CD4-positive, CD25-positive, alpha-beta regulatory T cell (primary cell): ENCODE measurements around the gene HILPDA. TPM values are rescaled to one million over a fixed set of nuclear protein-coding genes. Genes with fewer than 3 reads are reported as not detected.

Experiments used
- ATAC-seq, 2 donors: fragments of 150-1000 bp; cut with Tn5 transposase; one replicate each; pipeline ENCODE4 v1.10.0; 2021; ENCODE audit warnings: low read depth in 2 of 2, moderate number of reproducible peaks in 2 of 2, moderate library complexity in 1 of 2
- DNase-seq, 3 donors: peaks; one replicate each; pipeline versions ENCODE4 v3.0.0 to v3.0.0-alpha.2; 2012 to 2022; ENCODE audit warnings: mixed read lengths in 1 of 3
- H3K27ac ChIP-seq: one replicate; pipeline ENCODE4 v1.7.0; 2013; ENCODE audit warnings: mild to moderate bottlenecking, low read length; ENCODE audit not compliant: insufficient read depth, poor library complexity, severe bottlenecking
- H3K27me3 ChIP-seq: one replicate; pipeline ENCODE4 v1.7.0; 2013; ENCODE audit warnings: low read length; ENCODE audit not compliant: control insufficient read depth, insufficient read depth
- H3K36me3 ChIP-seq: one replicate; pipeline ENCODE4 v1.7.0; 2013; ENCODE audit warnings: mild to moderate bottlenecking, low read length, moderate library complexity; ENCODE audit not compliant: control insufficient read depth, insufficient read depth
- H3K4me1 ChIP-seq: 2 replicates; pipeline ENCODE4 v1.7.0; 2013; ENCODE audit warnings: mild to moderate bottlenecking, low read length; ENCODE audit not compliant: insufficient read depth, control insufficient read depth, poor library complexity, severe bottlenecking
- H3K4me3 ChIP-seq: one replicate; pipeline ENCODE4 v1.7.0; 2013; ENCODE audit warnings: low read depth, mild to moderate bottlenecking, low read length, moderate library complexity
- H3K9me3 ChIP-seq, 2 experiments: 1 replicate in 1 of 2; 2 replicates in 1 of 2; pipeline ENCODE4 v1.7.0; 2013; ENCODE audit warnings: low read length in 2 of 2, mild to moderate bottlenecking in 1 of 2, moderate library complexity in 1 of 2; ENCODE audit not compliant: control insufficient read depth in 2 of 2
- H3K27ac Mint-ChIP-seq, 3 donors: one replicate each; pipeline ENCODE4 v1.8.0; 2020 to 2022; ENCODE audit warnings: mild to moderate bottlenecking in 3 of 3, mixed read lengths in 3 of 3, moderate library complexity in 2 of 3
- H3K27me3 Mint-ChIP-seq: one replicate; pipeline ENCODE4 v1.8.0; 2022; ENCODE audit warnings: mild to moderate bottlenecking, mixed read lengths
- H3K36me3 Mint-ChIP-seq: one replicate; pipeline ENCODE4 v1.8.0; 2020; ENCODE audit warnings: mixed read lengths
- H3K4me1 Mint-ChIP-seq, 4 donors: one replicate each; pipeline ENCODE4 v1.8.0; 2020 to 2022; ENCODE audit warnings: mixed read lengths in 4 of 4, mild to moderate bottlenecking in 1 of 4
- H3K4me3 Mint-ChIP-seq, 4 donors: one replicate each; pipeline ENCODE4 v1.8.0; 2020 to 2022; ENCODE audit warnings: mild to moderate bottlenecking in 4 of 4, mixed read lengths in 4 of 4, moderate library complexity in 3 of 4
- H3K9me3 Mint-ChIP-seq, 7 donors: one replicate each; pipeline ENCODE4 v1.8.0; 2020 to 2022; ENCODE audit warnings: mixed read lengths in 7 of 7, mild to moderate bottlenecking in 3 of 7, moderate library complexity in 2 of 7
- polyA plus RNA-seq, 4 donors: library from polyadenylated mRNA; unstranded; fragments of 300-500 nt; fragmentation: Illumina TruSeq; gene quantifications; one replicate each; pipeline ENCODE4 v1.2.3, GENCODE V29; 2021
- total RNA-seq: library from RNA; stranded (reverse); gene quantifications from one replicate; pipeline ENCODE4 v1.2.3, GENCODE V29; 2022

HILPDA gene, protein sequence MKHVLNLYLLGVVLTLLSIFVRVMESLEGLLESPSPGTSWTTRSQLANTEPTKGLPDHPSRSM
- total RNA-seq = 4.1 TPM
- 1 to 10 TPM; 1.6 to 8.8 (median 5.5) TPM for polyA plus RNA-seq

DNA sequence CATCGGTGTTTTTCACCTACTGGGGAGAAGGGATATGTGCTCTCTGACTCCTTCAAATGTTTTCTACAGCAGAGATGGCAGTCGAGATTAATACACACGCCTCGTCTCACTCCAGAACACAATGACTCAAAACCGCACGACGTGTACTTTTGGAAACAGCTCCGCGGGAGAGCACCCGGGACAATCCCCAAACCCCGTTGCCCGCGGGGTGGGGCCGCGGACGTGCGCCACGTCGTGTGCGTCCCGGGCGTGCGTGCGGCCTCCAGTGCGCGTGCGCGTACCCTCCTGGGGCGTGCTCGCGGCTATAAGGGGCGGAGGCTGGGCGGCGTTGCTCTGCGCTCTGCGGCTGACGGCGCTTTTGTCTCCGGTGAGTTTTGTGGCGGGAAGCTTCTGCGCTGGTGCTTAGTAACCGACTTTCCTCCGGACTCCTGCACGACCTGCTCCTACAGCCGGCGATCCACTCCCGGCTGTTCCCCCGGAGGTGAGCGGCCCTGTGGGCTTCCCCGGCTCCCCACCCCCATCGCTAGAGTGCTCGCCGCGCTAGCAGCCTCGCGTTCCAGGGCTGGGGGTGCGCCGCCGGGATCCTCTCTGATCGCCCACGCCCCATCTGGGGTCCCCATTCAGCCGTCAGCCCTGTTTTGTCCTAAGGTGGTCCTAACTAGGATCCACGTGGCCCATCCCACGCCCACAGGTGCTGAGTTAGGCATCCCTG, at the start of gene HILPDA:
Gene HILPDA, plus strand, starts transcription at position 336 of the 712 bp plus-strand sequence. CDS start 1,391 bp downstream, outside the sequence.
- Mint-ChIP-seq H3K36me3 (no peaks in the 10 kb centered on the region), H3K4me1 (peaks cover 8 to 29% (median 21%) of the 10 kb centered on the region in 4 donors), H3K27me3 (peaks cover 6% of the 10 kb centered on the region), H3K27ac (peak within 1 kb of the TSS in 2 of 3 donors; percentile 92 to 97), H3K9me3 (no peaks in the 10 kb centered on the region), H3K4me3 (peak within 1 kb of the TSS; percentile 90 to 97 (median 92))
- H3K4me3 ChIP-seq = peak within 1 kb of the TSS; percentile 94
- H3K9me3 ChIP-seq = no peaks in the 10 kb centered on the region
- H3K27ac ChIP-seq = peak within 1 kb of the TSS; percentile 85
- H3K4me1 ChIP-seq = peaks cover 20% of the 10 kb centered on the region
- peak; percentile 92 to 96 for ATAC-seq
- peak; percentile 91 to 95 (median 93) for DNase-seq
- no peaks in the 10 kb centered on the region for H3K27me3 ChIP-seq
- H3K36me3 ChIP-seq = no peaks in the 10 kb centered on the region

DNA sequence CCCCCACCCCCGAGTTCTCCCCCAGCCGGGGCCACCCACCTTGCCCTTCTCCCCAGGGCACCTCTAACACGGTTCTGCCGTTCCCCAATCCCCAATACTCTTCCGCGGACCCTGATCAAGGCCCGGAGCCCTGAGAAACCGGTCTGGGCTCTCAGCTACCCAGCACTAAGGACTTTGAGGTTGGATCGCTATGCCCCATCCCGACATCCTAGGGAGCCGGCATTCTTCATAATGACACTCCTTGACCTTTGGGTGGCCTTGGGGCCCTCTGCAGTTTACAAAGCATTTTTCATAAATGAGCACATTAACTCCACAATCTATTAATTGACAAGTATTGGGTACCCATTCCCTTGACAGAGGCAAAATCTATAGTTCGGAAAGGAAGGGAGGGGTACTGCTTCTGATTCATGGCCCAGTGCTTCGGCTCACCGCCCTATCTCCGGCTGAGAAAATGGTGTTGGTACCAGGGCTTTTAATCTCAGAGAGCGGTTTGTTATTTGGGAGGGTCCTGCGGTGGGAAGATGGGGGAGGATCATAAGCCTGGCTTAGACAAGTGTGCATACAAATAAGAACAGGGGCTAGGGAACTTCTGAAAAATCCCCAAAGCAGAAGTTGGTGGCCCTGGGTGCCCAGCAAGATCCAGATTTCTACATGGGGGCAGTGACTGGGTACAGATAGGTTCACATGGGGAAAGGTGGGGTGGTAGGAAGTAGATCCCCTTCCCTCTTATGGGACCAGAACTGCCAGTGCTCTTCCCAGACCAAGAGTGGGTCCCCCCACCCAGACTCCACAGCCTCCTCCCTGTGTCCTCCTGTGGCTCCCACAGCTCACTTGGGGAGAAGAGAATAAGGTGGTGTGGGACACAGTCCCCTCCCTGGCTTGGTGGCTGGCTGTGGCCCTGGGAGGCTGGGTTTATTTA, 49.1 kb upstream of the HILPDA start:
- H3K4me1 Mint-ChIP-seq = peaks cover 3 to 65% (median 45%) of the 10 kb centered on the region in 4 donors
- peak overlapping the region in 2 of 3 donors; percentile 33 to 89 for H3K27ac Mint-ChIP-seq
- Histone ChIP-seq H3K9me3 (no peaks in the 10 kb centered on the region), H3K27ac (no peak overlapping the region), H3K4me3 (no peak overlapping the region), H3K36me3 (no peaks in the 10 kb centered on the region), H3K27me3 (no peaks in the 10 kb centered on the region), H3K4me1 (peaks cover 55% of the 10 kb centered on the region)
- H3K4me3 Mint-ChIP-seq = peak overlapping the region; percentile 76 to 96 (median 86)
- ATAC-seq (no peak), DNase-seq (peak in 1 of 3 donors; percentile 12)
- H3K36me3 Mint-ChIP-seq = peaks cover 4% of the 10 kb centered on the region
- peaks cover 0 to 1% (median 0%) of the 10 kb centered on the region in 7 donors for H3K9me3 Mint-ChIP-seq
- peaks cover 5% of the 10 kb centered on the region for H3K27me3 Mint-ChIP-seq

DNA sequence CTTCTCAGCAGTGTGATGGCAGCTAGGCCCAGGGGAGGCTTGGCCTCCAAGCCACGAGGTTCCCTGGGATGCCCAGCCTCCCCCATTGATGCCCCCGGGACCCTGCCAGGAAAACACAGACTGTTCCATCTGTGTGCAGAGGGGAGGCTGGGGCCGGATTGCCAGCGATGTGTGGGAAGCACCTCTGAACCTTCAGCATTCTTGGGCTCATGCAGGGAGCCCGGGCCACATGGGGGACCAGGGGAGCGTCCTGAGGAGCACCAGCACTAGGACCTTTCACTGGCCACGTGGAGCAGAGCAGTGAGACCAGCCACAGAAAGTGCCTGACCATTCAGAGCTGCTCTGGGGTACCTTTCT, 48.5 kb upstream of the HILPDA start:
- DNase-seq (no peak), ATAC-seq (no peak)
- H3K4me1 Mint-ChIP-seq = peaks cover 3 to 65% (median 45%) of the 10 kb centered on the region in 4 donors
- H3K36me3 ChIP-seq = no peaks in the 10 kb centered on the region
- H3K4me3 ChIP-seq = no peak overlapping the region
- H3K9me3 ChIP-seq = no peaks in the 10 kb centered on the region
- peaks cover 0 to 1% (median 0%) of the 10 kb centered on the region in 7 donors for H3K9me3 Mint-ChIP-seq
- H3K27me3 ChIP-seq = no peaks in the 10 kb centered on the region
- peaks cover 55% of the 10 kb centered on the region for H3K4me1 ChIP-seq
- H3K27ac ChIP-seq = peak overlapping the region; percentile 33
- peaks cover 5% of the 10 kb centered on the region for H3K27me3 Mint-ChIP-seq
- H3K27ac Mint-ChIP-seq = peak overlapping the region in 2 of 3 donors; percentile 89 to 96
- peak overlapping the region; percentile 70 to 96 (median 86) for H3K4me3 Mint-ChIP-seq
- H3K36me3 Mint-ChIP-seq = peaks cover 4% of the 10 kb centered on the region

DNA sequence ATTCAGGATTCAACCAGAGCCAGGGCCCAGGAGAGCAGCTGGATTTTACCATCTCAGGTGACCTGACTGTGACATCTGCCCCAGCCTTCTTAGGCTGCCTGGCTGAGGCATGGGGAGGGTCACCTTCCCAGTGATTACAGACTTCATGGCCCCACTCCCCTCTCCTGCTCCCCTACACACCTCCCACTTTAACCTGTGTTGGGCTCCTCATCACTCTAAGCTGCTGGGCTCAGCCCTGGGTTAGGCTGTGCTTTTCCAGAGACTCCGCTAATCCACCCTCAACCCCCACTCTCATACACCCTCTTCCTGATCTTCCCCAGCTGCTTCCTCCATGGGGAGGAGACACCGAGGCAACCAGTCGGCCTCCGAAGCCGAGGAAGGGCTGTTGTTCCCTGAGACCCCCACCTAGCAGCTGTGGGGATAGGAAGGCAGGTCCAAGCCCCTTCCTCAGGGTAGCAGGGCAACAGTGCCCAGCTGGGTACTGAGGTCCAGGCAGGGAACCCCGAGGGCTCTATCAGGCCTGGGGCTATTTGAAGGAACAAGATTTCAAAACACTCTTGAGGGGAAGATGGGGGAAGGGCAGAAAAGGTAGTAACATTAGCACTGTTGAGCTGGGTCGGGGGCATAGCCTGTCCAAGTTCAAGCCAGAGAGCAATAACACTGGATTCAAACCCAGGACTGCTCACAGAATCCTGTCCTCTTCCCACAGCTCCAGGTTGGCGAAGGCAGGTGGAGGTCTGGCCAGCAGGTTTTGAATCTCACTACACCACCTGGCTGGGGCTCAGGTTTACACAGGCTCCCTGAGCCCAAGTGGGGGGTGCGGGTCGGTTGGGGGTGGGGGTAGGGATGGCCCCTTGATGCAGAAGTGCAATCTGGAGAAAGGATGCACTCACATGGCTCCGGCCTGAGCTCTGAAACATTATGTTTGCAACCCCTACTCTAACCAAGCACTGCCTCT, 47.6 kb upstream of the HILPDA start:
- no peaks in the 10 kb centered on the region for H3K9me3 ChIP-seq
- peak overlapping the region; percentile 33 for H3K27ac ChIP-seq
- no peak for ATAC-seq
- DNase-seq = no peak
- Mint-ChIP-seq H3K27ac (peak overlapping the region; percentile 79 to 96 (median 81)), H3K9me3 (peaks cover 0 to 1% (median 0%) of the 10 kb centered on the region in 7 donors), H3K36me3 (peaks cover 4% of the 10 kb centered on the region), H3K4me3 (peak overlapping the region; percentile 79 to 96 (median 92)), H3K27me3 (peaks cover 5% of the 10 kb centered on the region), H3K4me1 (peaks cover 0 to 58% (median 41%) of the 10 kb centered on the region in 4 donors)
- H3K36me3 ChIP-seq = no peaks in the 10 kb centered on the region
- H3K27me3 ChIP-seq = no peaks in the 10 kb centered on the region
- H3K4me1 ChIP-seq = peaks cover 55% of the 10 kb centered on the region
- no peak overlapping the region for H3K4me3 ChIP-seq

DNA sequence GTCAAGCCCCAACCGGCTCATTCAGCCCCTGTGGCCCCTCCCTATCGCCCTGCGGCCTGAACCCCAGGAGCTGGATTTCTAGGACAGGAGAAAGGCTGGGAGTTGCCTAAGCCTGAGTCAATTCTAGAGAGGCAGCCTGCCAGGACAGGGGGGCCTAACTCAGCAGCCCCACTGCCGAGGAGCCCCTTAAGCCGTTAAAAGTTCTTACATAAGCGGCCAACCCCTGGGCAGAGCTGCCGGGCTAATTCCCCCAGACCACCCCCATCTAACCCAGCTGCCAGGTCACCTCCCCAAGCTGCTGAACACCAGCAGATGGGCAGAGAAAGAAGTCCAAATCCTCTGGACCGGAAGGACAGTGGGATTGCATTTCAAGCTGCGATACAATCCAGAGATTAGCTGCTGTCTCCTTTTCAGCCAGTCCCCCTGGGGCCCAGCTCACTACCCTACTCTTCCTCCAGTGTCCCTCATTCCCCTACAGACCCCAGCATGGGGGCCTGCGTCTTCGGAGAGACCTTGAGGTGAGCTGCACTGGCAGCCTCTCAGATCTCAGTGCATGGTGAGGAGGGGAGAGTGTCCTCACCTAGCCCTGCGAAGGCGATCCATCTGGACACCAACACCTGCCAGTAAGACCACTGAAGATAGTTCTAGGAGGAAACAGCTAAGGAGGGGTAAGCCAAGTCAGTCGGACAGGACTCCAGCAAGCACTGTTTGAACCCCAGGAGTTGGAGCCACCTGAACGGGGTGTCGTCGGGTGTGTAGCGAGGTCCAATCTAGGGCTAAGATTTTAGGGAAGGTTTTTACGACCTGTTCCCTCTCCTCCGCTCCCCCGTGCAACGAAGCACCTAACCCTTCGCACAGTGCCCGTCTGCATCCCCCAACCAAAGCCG, 46.7 kb upstream of the HILPDA start:
- ATAC-seq = no peak
- peaks cover 52% of the 10 kb centered on the region for H3K4me1 ChIP-seq

DNA sequence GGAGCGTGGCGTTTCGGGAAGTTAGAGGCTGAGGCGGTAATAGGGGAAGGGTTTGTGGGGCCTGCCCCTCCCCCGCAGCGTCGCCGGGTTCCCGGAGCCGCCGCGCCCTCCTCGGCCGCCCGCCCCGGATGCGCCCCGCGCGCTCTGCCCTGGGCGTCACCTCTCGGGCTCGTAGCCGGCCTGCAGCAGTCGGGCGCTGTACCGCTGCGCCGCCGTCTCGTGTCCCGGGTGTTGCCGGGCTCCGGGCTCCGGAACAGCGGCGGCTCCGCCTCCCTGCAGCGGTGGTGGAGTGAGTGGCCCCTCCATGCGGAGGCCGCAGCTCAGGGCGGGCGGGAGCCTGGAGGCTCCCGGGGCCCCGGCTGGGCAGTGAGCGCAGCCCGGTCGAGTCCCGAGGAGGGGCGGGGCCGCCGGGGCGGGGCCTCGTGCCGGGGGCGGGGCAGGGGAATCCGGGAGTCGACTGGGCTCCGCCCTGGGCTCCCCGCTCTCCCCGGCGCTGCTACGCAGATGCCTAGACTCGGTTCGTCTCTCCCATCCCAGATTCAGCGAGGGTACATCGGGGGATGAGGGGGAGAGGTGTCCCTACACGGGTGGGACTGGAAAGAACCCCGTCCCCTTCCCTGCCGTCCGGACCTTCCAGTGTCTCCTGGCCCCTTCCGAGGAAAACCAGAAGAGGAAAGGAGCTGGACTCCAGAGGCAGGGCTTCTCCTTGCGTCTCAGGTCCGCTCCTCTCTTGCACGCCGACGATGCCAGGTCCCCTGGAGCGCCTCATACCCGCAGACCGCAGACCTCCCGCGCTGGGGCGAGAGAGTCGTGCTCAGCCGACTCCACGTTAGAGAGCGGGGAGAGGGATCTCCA, 45.9 kb upstream of the HILPDA start, which contains the start of gene IMPDH1:
Gene IMPDH1, minus strand, starts transcription at position 387 of the 855 bp plus-strand sequence. Its CDS starts 81 bp downstream, at position 306.
- Histone ChIP-seq H3K27ac (peak within 1 kb of the TSS; percentile 78), H3K4me3 (peak within 1 kb of the TSS; percentile 82), H3K36me3 (no peaks in the 10 kb centered on the region), H3K4me1 (peaks cover 43% of the 10 kb centered on the region), H3K9me3 (no peaks in the 10 kb centered on the region), H3K27me3 (no peaks in the 10 kb centered on the region)
- DNase-seq = peak; percentile 83 to 87 (median 85)
- peak within 1 kb of the TSS; percentile 92 to 93 (median 93) for H3K27ac Mint-ChIP-seq
- peaks cover 0 to 1% (median 0%) of the 10 kb centered on the region in 7 donors for H3K9me3 Mint-ChIP-seq
- H3K27me3 Mint-ChIP-seq = peaks cover 11% of the 10 kb centered on the region
- ATAC-seq = peak; percentile 86 to 87
- H3K4me1 Mint-ChIP-seq = peaks cover 0 to 40% (median 27%) of the 10 kb centered on the region in 4 donors
- H3K36me3 Mint-ChIP-seq = no peaks in the 10 kb centered on the region
- peak within 1 kb of the TSS; percentile 91 to 96 (median 93) for H3K4me3 Mint-ChIP-seq

More for the DNA sequence above, 46.7 kb upstream of the HILPDA start:
- peaks cover 0 to 49% (median 35%) of the 10 kb centered on the region in 4 donors for H3K4me1 Mint-ChIP-seq
- Histone ChIP-seq H3K36me3 (no peaks in the 10 kb centered on the region), H3K27me3 (no peaks in the 10 kb centered on the region), H3K9me3 (no peaks in the 10 kb centered on the region), H3K4me3 (peak overlapping the region; percentile 69), H3K27ac (peak overlapping the region; percentile 78)
- peak in 1 of 3 donors; percentile 8 for DNase-seq
- peaks cover 5% of the 10 kb centered on the region for H3K27me3 Mint-ChIP-seq
- H3K27ac Mint-ChIP-seq = peak overlapping the region; percentile 79 to 92 (median 92)
- no peaks in the 10 kb centered on the region for H3K36me3 Mint-ChIP-seq
- H3K9me3 Mint-ChIP-seq = peaks cover 0 to 1% (median 0%) of the 10 kb centered on the region in 7 donors
- H3K4me3 Mint-ChIP-seq = peak overlapping the region; percentile 90 to 96 (median 92)
